HepG2 (cell line): ENCODE data around the gene PAPOLB. TPM values are rescaled to one million over a fixed set of nuclear protein-coding genes. Genes with fewer than 3 reads are reported as not detected.

Experiments used
- ATAC-seq: fragments of 200-7000 bp; cut with Tn5 transposase; 3 replicates; pipeline ENCODE4 v1.9.1; 2020; ENCODE audit warnings: mild to moderate bottlenecking, moderate library complexity
- BruUV-seq: library from RNA; stranded (reverse); fragments of 400-500 nt; replicated peaks from 2 replicates; lab custom pipeline; 2021; lab: Mats Ljungman, UMichigan
- CTCF ChIA-PET: fragments of 300-600 bp; formaldehyde crosslinking; extraction: SDS; loops from one replicate; lab custom pipeline; 2021; ENCODE audit warnings: low total read pairs, inconsistent platforms, low intra/inter-chr PET ratio; lab: Yijun Ruan, JAX
- POLR2A ChIA-PET: fragments of 350-600 bp; sonication (Branson Sonifier 250); formaldehyde crosslinking; loops from one replicate; lab custom pipeline; 2020; ENCODE audit warnings: antibody characterized with exemption, inconsistent platforms; lab: Yijun Ruan, JAX
- DNase-seq: peaks from one replicate; pipeline ENCODE4 v3.0.0-alpha.2; 2015; ENCODE audit warnings: low spot score
- FAIRE-seq: peaks from 3 replicates; lab custom pipeline; 2011; peaks lifted over from hg19 to GRCh38; lab: Jason Lieb, UNC
- H2AFZ ChIP-seq: one replicate; pipeline ENCODE4 v1.6.1; 2011; ENCODE audit warnings: low read length, inconsistent platforms
- H3K27ac ChIP-seq: fragments of 300-600 bp; 3 replicates; pipeline ENCODE4 v1.8.0; 2011; ENCODE audit warnings: mixed run types, mild to moderate bottlenecking, mixed read lengths, low read length, inconsistent platforms; ENCODE audit not compliant: insufficient read depth; ENCODE audit errors: extremely low read length
- H3K27me3 ChIP-seq, 2 experiments: fragments of 200-600 bp in 1 of 2; 2 replicates in 1 of 2; 3 replicates in 1 of 2; pipeline versions ENCODE4 v1.6.0 to v1.8.0; 2011; ENCODE audit warnings: low read length in 2 of 2, mild to moderate bottlenecking in 2 of 2, moderate library complexity in 2 of 2, inconsistent platforms in 1 of 2; ENCODE audit not compliant: insufficient read depth in 2 of 2, control insufficient read depth in 1 of 2
- H3K36me3 ChIP-seq, 2 experiments: fragments of 200-600 bp in 1 of 2; replicated peaks in 1 of 2; 2 replicates in 1 of 2; 3 replicates in 1 of 2; pipeline versions ENCODE4 v1.5.1 to v1.8.0; 2011; ENCODE audit warnings: low read length in 2 of 2, inconsistent platforms in 1 of 2; ENCODE audit not compliant: insufficient read depth in 2 of 2, control insufficient read depth in 1 of 2
- H3K4me1 ChIP-seq: 2 replicates; pipeline ENCODE4 v1.5.1; 2012; ENCODE audit warnings: low read length, inconsistent platforms; ENCODE audit not compliant: insufficient read depth
- H3K4me2 ChIP-seq: 2 replicates; pipeline ENCODE4 v1.6.0; 2011; ENCODE audit warnings: low read depth, low read length, inconsistent platforms
- H3K4me3 ChIP-seq, 3 experiments: fragments of 200-600 bp in 1 of 3; sonication (generic), shearing (Covaris generic) in 1 of 3; replicated peaks in 1 of 3; 2 replicates each; pipeline ENCODE4 v1.5.1; 2011 to 2016; ENCODE audit warnings: low read length in 3 of 3, inconsistent platforms in 2 of 3, low read depth in 2 of 3, mild to moderate bottlenecking in 2 of 3, control low read depth in 1 of 3, mixed read lengths in 1 of 3; ENCODE audit not compliant: insufficient read depth in 1 of 3
- H3K79me2 ChIP-seq: one replicate; pipeline ENCODE4 v1.6.1; 2011; ENCODE audit warnings: low read length, inconsistent platforms; ENCODE audit not compliant: insufficient read depth
- H3K9ac ChIP-seq: 2 replicates; pipeline ENCODE4 v1.6.0; 2011; ENCODE audit warnings: mild to moderate bottlenecking, low read depth, low read length, inconsistent platforms; ENCODE audit not compliant: insufficient read depth
- H3K9me3 ChIP-seq: 2 replicates; pipeline ENCODE4 v1.5.1; 2012; ENCODE audit warnings: mild to moderate bottlenecking, low read length
- H4K20me1 ChIP-seq: 2 replicates; pipeline ENCODE4 v1.6.0; 2011; ENCODE audit warnings: inconsistent platforms, mild to moderate bottlenecking, low read length, moderate library complexity; ENCODE audit not compliant: insufficient read depth
- IKZF4 ChIP-seq: sonication (generic); formaldehyde crosslinking; IDR thresholded peaks from 2 replicates; pipeline ENCODE4 v1.5.1; 2020; ENCODE audit warnings: borderline replicate concordance, mild to moderate bottlenecking, low read depth, missing genetic modification reagents; ENCODE audit errors: not compliant biosample characterization
- JUND ChIP-seq: sonication (generic); formaldehyde crosslinking; IDR thresholded peaks from 2 replicates; pipeline ENCODE4 v1.8.0; 2022; ENCODE audit warnings: mild to moderate bottlenecking, missing genetic modification reagents
- KDM2A ChIP-seq: sonication (generic); formaldehyde crosslinking; IDR thresholded peaks from 2 replicates; pipeline ENCODE4 v1.4.0; 2020; ENCODE audit warnings: low read depth, missing genetic modification reagents, borderline replicate concordance
- MTA1 ChIP-seq: sonication (generic); formaldehyde crosslinking; IDR thresholded peaks from 2 replicates; pipeline ENCODE4 v1.4.0; 2020; ENCODE audit warnings: missing genetic modification reagents, mild to moderate bottlenecking, borderline replicate concordance
- ZNF510 ChIP-seq: sonication (generic); formaldehyde crosslinking; IDR thresholded peaks from 2 replicates; pipeline ENCODE4 v1.4.0; 2020; ENCODE audit warnings: low read depth, mild to moderate bottlenecking, missing genetic modification reagents
- ZNF878 ChIP-seq: sonication (generic); formaldehyde crosslinking; IDR thresholded peaks from 2 replicates; pipeline ENCODE4 v1.8.1; 2023; ENCODE audit warnings: mild to moderate bottlenecking, missing genetic modification reagents, moderate library complexity
- WGBS: methylation state at CpG from one replicate; pipeline ENCODE4 v1.1.6; 2017; ENCODE audit warnings: low lambda C conversion rate; 5-methylcytosine and 5-hydroxymethylcytosine counted together
- in situ Hi-C: cut with HindIII; loops from 2 replicates; pipeline ENCODE4 v1.10.0; 2017; ENCODE audit warnings: low pct_unique_long_range_greater_than_20kb; ENCODE audit not compliant: extremely low pct_ligation_motif_present
- intact Hi-C: fragments of 100-400 bp; cut with micrococcal nuclease; formaldehyde crosslinking; loops from one replicate; pipeline ENCODE4 v1.10.0; 2022; ENCODE audit not compliant: unreplicated experiment
- polyA plus RNA-seq, 8 experiments: library from polyadenylated mRNA; depleted of rRNA in 3 of 8; stranded (reverse) in 7 of 8; unstranded in 1 of 8; fragments of >200 nt; fragmentation: Illumina TruSeq in 4 of 8; extraction: Trizol in 4 of 8; gene quantifications; 2 replicates each; pipeline versions ENCODE4 v1.2.1 to v1.2.3, GENCODE V29; 2011 to 2016; ENCODE audit warnings: low read depth in 4 of 8, missing spikeins in 1 of 8, mixed read lengths in 1 of 8; ENCODE audit not compliant: insufficient read depth in 1 of 8
- total RNA-seq, 5 experiments: library from RNA; depleted of rRNA; stranded (reverse); fragments of >200 nt; fragmentation: Illumina TruSeq; extraction: Trizol; gene quantifications; 2 replicates each; pipeline ENCODE4 v1.2.3, GENCODE V29; 2016; ENCODE audit warnings: low read depth in 1 of 5
- TF ChIP-seq, protein P1 (sequence below): sonication (generic); formaldehyde crosslinking; IDR thresholded peaks from 2 replicates; pipeline ENCODE4 v1.4.0; 2020; ENCODE audit warnings: missing genetic modification reagents

PAPOLB gene
- total and polyA plus RNA-seq, 2 of the 13 experiments (the other 11 are each of a cell fraction or from before 2014, with no cell fraction given), result not detected

DNA sequence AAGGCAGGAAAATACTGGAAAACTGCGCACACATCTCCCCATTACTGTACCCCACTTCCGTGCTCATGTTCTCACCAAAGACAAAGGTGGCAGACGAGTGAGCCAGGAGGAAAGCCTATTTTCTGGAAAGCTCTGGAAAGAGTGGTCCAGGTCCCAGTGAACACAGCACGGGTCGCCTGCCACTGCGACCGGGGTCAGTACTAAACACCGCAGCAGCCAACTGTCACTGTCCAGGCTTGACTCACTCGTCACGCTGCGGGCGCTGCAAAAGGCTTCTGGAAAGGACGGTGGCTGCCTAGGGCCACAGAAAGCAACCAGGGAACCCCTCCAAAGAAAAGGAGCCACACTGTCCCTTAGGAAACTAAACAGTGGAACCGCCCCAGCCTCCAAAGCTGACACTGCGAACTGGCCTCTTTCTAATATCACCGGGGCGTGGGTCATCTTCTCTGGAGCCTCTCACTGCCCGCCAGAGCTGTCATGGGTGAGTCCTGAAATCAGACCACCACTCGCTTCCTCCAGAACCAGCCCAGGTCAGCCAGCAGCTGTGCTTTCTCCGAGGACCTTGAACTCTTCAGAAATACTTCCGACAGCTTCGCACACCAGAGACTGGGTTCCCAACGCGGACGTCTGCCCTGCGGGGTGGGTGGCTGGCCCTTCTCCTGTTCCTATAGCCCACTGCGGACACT is 17.7 kb upstream of the PAPOLB start:
- 61% methylated on average over 13 of the region's 27 CpGs for WGBS
- H2AFZ ChIP-seq, result no peak overlapping the region
- H3K4me2 ChIP-seq, result peak overlapping the region; percentile 38
- no peak overlapping the region for H3K27ac ChIP-seq
- CTCF ChIA-PET, result no interaction called here
- ATAC-seq (no peak), FAIRE-seq (no peak), DNase-seq (no peak)
- peaks cover 23% of the 10 kb centered on the region for H3K4me1 ChIP-seq
- no peaks in the 10 kb centered on the region for H3K79me2 ChIP-seq
- no peaks in the 10 kb centered on the region for H3K36me3 ChIP-seq
- H3K27me3 ChIP-seq, result peaks cover 7 to 42% of the 10 kb centered on the region in 2 experiments
- no TSS peak for BruUV-seq
- in situ Hi-C loops (no loop called here), intact Hi-C loops (loop anchor here (5.0 kb wide), 1 partner anchor 32 kb away; no protein-coding TSS in a partner anchor)
- no peaks in the 10 kb centered on the region for H4K20me1 ChIP-seq
- H3K4me3 ChIP-seq, result no peak overlapping the region; a peak in 1 of 6 replicates
- H3K9ac ChIP-seq, result no peak overlapping the region
- H3K9me3 ChIP-seq, result no peaks in the 10 kb centered on the region
- POLR2A ChIA-PET, result no interaction called here
- TF ChIP-seq, protein P1, sequence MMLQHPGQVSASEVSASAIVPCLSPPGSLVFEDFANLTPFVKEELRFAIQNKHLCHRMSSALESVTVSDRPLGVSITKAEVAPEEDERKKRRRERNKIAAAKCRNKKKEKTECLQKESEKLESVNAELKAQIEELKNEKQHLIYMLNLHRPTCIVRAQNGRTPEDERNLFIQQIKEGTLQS (CRISPR knock-in tag), result no peak
- TF ChIP-seq ZNF878 (CRISPR knock-in tag), result no peak
- TF ChIP-seq ZNF510 (CRISPR knock-in tag), result no peak
- no peak for TF ChIP-seq MTA1 (CRISPR knock-in tag)
- TF ChIP-seq JUND (CRISPR knock-in tag), result no peak
- TF ChIP-seq KDM2A (CRISPR knock-in tag), result no peak
- no peak for TF ChIP-seq IKZF4 (CRISPR knock-in tag)
